ENCODE results near the gene CORO2A. TPM values are rescaled to one million over a fixed set of nuclear protein-coding genes. Genes with fewer than 3 reads are reported as not detected.

CORO2A gene
- total and polyA plus RNA-seq, 2 of the 13 experiments (the other 11 are each of a cell fraction or from before 2014, with no cell fraction given): 14.4 to 15.3 TPM

DNA sequence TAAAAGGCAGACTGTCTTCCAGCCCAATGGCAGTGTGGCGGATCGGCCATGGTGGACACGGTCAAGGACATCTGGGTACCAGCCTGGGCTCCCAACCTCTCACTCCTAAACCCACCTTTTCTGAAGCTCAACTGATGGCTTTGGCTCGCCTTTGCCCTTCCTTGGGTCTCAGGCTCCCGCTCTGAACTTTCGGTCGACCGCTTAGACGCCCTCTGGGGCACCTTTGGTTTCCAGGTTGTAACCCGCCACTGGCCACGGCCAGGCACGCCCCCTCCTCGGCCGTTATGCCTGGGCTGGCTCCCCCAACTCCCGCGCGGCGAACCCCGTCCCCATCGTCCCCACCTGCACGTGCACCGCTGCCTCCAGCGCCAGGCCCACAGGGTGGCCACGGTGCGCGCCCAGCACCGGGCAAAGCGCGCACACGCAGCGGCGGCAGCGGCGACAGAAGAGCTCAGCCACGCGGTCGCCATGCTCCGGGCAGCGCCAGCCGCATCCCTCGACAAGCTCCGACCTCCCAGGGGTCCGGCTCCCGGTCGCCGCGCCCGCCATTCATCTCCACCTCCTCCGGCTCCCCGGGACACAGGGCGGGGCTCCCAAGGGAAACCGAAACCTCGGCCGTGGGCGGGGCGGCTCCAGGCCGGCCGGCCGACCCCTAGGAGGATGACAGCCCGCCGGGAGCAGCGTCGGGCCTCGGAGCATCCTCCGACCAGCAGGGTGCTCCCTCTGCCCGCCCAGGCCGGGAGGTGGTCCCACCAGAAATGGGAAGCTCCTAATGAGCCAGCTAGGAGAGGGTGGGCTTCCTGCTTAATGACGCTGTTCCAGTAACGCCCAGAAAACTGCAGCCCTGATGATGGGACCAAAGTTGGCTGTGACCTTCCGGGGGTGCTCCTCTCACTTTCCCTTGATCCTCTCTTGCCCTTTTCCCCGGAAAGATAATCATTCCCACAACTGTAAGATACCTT lies 73.5 kb downstream of the CORO2A start, which contains the start of gene TRIM14 (continued):
- TF ChIP-seq, protein P1, sequence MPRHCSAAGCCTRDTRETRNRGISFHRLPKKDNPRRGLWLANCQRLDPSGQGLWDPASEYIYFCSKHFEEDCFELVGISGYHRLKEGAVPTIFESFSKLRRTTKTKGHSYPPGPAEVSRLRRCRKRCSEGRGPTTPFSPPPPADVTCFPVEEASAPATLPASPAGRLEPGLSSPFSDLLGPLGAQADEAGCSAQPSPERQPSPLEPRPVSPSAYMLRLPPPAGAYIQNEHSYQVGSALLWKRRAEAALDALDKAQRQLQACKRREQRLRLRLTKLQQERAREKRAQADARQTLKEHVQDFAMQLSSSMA (CRISPR knock-in tag; IDR thresholded peaks at IDR 0.05): no peak
- TF ChIP-seq DMAP1 (CRISPR knock-in tag; IDR thresholded peaks at IDR 0.05) (no peak; the same call in 1 of the 2 replicates), SIX1 (CRISPR knock-in tag; IDR thresholded peaks at IDR 0.05; ENCODE audit: borderline replicate concordance) (no peak), STAG1 (CRISPR knock-in tag; IDR thresholded peaks at IDR 0.05) (peak; percentile 81), FOXA1 (IDR thresholded peaks at IDR 0.05) (no peak), FOXA1 (CRISPR knock-in tag; IDR thresholded peaks at IDR 0.05) (no peak), ZBTB42 (CRISPR knock-in tag; IDR thresholded peaks at IDR 0.05) (0 out of 2 replicates have a peak, but pooled peaks have one; percentile 53), ZNF296 (CRISPR knock-in tag; conservative IDR thresholded peaks at IDR 0.05) (no peak), AGO1 (IDR thresholded peaks at IDR 0.05; ENCODE audit: low read depth, low read length, poor library complexity, severe bottlenecking) (peak; percentile 31), ZNF7 (CRISPR knock-in tag; IDR thresholded peaks at IDR 0.05) (no peak), MYC (CRISPR knock-in tag; IDR thresholded peaks at IDR 0.05; ENCODE audit: borderline replicate concordance) (peak; percentile 93), ATRX (CRISPR knock-in tag; IDR thresholded peaks at IDR 0.05; ENCODE audit: borderline replicate concordance) (no peak), ZNF556 (CRISPR knock-in tag; IDR thresholded peaks at IDR 0.05; ENCODE audit: borderline replicate concordance) (0 out of 2 replicates have a peak, but pooled peaks have one; percentile 43), ZNF343 (CRISPR knock-in tag; IDR thresholded peaks at IDR 0.05) (no peak), BHLHE40 (IDR thresholded peaks at IDR 0.05; ENCODE audit: low read length) (peak; percentile 78), ZNF768 (CRISPR knock-in tag; IDR thresholded peaks at IDR 0.05) (peak; percentile 76; the same call in 1 of the 2 replicates)
- TF ChIP-seq, protein P2, sequence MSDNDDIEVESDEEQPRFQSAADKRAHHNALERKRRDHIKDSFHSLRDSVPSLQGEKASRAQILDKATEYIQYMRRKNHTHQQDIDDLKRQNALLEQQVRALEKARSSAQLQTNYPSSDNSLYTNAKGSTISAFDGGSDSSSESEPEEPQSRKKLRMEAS (IDR thresholded peaks at IDR 0.05): peak; percentile 95
- TF ChIP-seq, protein P3, sequence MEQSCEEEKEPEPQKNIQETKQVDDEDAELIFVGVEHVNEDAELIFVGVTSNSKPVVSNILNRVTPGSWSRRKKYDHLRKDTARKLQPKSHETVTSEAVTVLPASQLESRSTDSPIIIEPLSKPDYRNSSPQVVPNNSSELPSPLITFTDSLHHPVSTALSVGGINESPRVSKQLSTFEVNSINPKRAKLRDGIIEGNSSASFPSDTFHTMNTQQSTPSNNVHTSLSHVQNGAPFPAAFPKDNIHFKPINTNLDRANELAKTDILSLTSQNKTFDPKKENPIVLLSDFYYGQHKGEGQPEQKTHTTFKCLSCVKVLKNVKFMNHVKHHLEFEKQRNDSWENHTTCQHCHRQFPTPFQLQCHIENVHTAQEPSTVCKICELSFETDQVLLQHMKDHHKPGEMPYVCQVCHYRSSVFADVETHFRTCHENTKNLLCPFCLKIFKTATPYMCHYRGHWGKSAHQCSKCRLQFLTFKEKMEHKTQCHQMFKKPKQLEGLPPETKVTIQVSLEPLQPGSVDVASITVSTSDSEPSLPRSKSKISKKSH (CRISPR knock-in tag; IDR thresholded peaks at IDR 0.05; ENCODE audit: borderline replicate concordance): peak; percentile 83
- TF ChIP-seq, protein P4, sequence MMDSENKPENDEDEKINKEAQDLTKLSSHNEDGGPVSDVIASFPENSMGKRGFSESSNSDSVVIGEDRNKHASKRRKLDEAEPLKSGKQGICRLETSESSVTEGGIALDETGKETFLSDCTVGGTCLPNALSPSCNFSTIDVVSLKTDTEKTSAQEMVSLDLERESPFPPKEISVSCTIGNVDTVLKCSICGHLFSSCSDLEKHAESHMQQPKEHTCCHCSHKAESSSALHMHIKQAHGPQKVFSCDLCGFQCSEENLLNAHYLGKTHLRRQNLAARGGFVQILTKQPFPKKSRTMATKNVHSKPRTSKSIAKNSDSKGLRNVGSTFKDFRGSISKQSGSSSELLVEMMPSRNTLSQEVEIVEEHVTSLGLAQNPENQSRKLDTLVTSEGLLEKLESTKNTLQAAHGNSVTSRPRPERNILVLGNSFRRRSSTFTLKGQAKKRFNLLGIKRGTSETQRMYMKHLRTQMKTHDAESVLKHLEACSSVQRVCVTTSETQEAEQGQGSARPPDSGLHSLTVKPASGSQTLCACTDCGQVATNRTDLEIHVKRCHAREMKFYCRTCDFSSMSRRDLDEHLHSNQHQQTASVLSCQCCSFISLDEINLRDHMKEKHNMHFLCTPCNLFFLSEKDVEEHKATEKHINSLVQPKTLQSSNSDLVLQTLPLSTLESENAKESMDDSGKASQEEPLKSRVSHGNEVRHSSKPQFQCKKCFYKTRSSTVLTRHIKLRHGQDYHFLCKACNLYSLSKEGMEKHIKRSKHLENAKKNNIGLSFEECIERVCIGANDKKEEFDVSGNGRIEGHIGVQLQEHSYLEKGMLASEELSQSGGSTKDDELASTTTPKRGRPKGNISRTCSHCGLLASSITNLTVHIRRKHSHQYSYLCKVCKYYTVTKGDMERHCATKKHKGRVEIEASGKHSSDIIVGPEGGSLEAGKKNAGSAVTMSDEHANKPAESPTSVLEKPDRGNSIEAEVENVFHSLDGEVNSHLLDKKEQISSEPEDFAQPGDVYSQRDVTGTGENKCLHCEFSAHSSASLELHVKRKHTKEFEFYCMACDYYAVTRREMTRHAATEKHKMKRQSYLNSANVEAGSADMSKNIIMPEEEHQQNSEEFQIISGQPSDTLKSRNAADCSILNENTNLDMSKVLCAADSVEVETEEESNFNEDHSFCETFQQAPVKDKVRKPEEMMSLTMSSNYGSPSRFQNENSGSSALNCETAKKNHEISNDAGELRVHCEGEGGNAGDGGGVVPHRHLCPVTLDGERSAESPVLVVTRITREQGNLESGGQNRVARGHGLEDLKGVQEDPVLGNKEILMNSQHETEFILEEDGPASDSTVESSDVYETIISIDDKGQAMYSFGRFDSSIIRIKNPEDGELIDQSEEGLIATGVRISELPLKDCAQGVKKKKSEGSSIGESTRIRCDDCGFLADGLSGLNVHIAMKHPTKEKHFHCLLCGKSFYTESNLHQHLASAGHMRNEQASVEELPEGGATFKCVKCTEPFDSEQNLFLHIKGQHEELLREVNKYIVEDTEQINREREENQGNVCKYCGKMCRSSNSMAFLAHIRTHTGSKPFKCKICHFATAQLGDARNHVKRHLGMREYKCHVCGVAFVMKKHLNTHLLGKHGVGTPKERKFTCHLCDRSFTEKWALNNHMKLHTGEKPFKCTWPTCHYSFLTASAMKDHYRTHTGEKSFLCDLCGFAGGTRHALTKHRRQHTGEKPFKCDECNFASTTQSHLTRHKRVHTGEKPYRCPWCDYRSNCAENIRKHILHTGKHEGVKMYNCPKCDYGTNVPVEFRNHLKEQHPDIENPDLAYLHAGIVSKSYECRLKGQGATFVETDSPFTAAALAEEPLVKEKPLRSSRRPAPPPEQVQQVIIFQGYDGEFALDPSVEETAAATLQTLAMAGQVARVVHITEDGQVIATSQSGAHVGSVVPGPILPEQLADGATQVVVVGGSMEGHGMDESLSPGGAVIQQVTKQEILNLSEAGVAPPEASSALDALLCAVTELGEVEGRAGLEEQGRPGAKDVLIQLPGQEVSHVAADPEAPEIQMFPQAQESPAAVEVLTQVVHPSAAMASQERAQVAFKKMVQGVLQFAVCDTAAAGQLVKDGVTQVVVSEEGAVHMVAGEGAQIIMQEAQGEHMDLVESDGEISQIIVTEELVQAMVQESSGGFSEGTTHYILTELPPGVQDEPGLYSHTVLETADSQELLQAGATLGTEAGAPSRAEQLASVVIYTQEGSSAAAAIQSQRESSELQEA (CRISPR knock-in tag; IDR thresholded peaks at IDR 0.05; ENCODE audit: not compliant biosample characterization): peak; percentile 26

Measured in HepG2 (cell line).